GM18861 (cell line): ENCODE data around the gene HS6ST3.
A peak's percentile ranks its signal among the peaks of the same experiment; 100 is the strongest.

Experiments
- ATAC-seq: cut with Tn5 transposase; IDR thresholded peaks from one replicate; pipeline ENCODE4 v1.9.1; 2021; ENCODE audit not compliant: unreplicated experiment

Gene HS6ST3

DNA sequence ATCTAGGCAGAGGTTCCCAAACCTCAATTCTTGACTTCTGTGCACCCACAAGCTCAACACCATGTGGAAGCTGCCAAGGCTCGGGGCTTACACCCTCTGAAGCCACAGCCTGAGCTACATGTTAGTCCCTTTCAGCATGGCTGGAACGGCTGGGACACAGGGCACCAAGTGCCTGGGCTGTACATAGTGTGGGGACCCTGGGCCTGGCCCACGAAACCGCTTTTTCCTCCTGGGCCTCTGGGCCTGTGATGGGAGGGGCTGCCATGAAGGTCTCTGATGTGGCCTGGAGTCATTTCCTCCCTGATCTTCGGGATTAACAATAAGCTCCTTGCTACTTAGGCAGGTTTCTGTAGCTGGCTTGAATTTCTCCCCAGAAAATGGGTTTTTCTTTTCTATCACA lies 108.1 kb downstream of the HS6ST3 start:
- no peak for ATAC-seq

GRCh38 chr13:96199315-96199714 lies 109.4 kb downstream of the HS6ST3 start:
- no peak for ATAC-seq

- no peak for ATAC-seq
Observed at GRCh38 chr13:96200810-96201209, 110.9 kb downstream of the HS6ST3 start.

DNA sequence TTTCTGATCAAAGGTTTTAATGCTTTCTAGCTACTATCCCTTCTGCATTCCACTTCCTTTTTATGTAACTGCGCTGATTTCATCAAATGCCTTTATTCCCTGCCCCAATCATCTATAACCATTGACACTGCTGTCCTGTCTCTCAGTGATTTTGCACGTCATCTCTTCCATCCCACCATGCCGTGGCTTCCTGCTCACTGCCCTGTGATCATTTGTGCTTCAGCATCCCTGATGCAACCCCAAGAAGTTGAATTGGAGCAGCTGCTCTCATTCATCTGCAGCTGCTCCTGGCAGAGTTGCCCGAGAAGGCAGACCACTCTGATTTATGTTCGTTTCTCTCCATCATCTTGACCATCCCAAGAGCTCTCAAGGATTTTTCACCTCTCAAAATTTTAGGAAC lies 112.4 kb downstream of the HS6ST3 start:
- ATAC-seq = no peak

- ATAC-seq = no peak
Observed at GRCh38 chr13:96203471-96203870, 113.6 kb downstream of the HS6ST3 start.

DNA sequence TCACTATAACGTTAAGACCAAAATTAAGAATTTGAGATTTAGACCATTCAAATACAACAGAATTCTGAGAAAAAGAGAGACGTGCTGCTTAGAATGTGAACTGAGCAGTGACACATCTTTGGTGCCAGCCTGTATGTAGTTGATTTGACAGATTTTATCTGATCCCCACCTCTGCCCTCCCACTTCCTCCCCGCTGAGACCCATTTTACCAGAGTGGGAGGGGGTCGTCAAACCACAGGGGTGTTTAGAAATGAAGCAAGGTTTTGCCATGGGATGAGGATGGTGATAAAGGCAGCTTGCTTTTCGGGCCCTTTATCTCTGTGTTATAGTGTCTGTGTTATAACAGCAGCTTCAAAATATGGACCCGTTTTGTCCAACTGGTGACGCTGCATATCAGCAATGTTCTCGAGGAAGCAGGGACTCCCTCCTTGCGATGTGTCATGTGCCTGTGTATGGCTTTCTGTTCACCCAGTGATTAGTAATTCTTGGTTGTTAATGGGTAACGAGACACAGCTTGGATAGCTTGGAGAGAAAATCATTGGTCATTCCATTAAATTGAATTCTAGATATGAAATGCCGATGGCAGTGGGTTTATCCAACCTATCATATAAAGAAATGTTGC lies 125.0 kb downstream of the HS6ST3 start:
- ATAC-seq = no peak

GRCh38 chr13:96216543-96216942 lies 126.6 kb downstream of the HS6ST3 start:
- no peak for ATAC-seq

GRCh38 chr13:96218475-96218874 lies 128.6 kb downstream of the HS6ST3 start:
- no peak for ATAC-seq

- no peak for ATAC-seq
Observed at GRCh38 chr13:96221471-96221870, 131.6 kb downstream of the HS6ST3 start.

DNA sequence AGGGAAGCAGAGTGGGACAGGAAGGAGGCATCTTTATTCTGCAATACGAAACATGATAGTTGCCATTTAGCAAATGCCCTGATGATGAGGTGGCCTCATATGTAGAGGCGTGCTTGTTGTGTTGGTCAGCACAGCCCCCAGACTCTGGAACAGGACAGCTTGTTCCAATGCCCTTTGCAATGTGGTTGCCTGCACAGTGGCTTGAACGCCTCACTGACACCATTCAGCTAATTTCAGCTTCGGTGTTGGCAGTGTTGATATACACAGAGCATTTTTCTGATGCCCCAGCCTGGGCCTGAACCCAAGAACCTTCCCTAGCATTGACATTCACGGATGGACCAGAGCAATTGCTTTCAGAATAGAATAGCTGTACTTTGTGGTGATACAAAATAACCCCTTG lies 133.3 kb downstream of the HS6ST3 start:
- ATAC-seq = no peak

- ATAC-seq = peak; percentile 90
Observed at GRCh38 chr13:96229356-96229755, 139.4 kb downstream of the HS6ST3 start.

DNA sequence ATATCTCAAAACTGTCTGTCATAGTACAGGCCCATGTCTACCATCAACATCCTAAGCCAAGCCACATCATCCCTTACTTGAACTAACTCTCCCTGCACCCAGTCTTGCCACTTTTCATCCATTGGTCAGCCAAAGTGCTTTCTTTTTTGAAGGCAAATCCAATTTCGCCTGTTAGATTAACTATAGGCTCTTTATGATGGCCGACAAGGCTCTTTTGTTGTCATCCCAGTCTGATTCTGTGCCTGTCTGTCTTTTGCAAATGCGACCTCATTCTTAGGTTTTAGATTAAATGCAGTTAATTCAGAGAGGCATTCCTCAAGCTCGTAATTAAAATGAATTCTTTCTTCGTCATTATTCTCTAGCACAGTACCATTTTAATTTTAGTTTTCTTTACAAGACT lies 148.3 kb downstream of the HS6ST3 start:
- ATAC-seq = no peak

DNA sequence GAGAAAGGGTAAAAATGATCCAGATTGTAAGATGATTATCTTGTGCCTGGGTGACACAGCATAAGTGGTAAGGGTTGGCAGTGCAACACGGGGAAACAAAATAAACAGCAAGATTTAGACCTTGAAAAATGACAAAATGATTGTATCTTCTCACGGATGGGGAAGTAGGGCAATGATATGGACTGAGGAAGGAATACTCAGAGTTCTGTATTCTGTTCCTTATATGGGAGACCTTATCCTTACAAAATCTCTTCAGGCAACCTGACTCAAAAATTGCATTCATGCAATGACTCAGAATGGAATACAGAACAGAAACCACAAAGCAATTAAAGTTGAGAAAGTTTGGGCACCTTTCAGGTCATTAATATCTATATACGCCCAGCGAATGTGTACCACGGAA lies 149.0 kb downstream of the HS6ST3 start:
- ATAC-seq = no peak

DNA sequence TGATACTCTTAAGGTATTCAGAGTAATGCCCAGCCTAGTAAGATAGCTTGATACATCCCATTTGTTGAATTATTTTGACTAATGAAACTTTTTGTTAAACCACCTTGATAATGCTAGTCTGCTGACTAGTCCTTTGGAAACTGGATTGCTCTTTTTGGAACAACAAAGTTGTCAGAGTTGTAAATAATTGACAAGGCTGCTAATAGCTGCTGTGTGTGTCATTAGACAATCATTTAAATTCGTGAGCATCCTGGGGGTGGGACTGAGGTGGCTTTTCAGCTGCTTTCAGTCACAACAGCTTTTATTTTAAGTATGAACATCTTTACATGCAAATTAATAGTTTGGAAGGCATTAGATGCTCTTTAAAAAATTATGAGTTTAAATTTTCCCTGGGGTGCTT lies 153.5 kb downstream of the HS6ST3 start:
- ATAC-seq = no peak

- ATAC-seq = no peak
Observed at GRCh38 chr13:96248103-96248502, 158.2 kb downstream of the HS6ST3 start.

DNA sequence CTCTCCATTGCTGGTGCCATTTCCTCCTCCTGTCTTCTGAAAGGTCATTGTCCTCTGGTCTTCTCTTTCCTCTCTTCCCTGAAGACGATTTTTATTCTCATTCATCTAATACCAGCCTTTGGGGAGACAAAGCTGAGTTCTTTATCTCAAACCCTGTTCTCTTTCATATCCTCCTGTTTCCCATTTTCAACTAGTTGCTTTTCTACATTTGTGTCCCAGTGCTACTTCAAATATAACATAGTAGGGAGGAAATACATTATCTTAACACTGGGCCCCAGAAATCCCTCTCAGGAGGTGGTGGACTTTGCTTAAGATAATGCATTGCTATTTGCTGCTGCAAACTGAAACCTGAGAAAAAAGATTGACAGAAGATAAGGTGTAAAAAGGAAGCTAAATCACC lies 159.1 kb downstream of the HS6ST3 start:
- no peak for ATAC-seq

DNA sequence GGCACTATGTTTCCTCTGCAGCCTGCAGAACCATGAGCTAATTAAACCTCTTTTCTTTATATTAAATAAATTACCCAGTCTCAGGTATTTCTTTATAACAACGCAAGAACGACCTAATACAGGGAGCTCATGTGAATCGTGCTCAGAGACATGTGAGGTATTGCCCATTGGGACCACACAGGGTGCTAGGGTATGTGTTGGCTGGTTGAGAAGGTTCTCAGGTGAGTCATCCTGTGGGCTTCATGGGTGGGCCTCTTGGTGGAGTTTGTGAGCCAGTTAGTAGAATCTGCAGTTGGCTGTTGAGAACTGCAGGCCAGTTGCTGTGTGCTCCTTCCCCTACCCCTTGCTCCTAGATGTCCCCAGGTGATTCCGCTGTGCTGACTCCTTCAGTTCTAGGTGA lies 163.0 kb downstream of the HS6ST3 start:
- no peak for ATAC-seq

- ATAC-seq = no peak
Observed at GRCh38 chr13:96273196-96273595, 183.3 kb downstream of the HS6ST3 start.

DNA sequence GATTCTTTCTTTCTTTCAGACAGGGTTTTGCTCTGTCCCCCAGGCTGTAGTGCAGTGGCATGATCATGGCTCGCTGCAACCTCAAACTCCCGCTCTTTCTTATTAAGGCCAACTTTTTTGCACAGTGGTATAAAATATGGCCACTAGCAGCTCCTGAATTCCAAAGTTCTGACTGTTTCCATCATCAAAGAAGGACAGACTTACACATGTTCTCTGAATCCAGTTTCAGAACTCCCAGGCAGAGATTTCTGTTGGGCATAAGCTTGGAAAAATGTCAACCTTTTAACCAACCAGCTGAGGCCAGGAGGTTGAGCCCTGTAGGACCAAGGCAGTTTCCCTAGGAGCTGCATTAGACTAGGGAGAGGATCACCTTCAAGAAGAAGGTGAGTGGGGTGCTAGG lies 184.1 kb downstream of the HS6ST3 start:
- no peak for ATAC-seq

DNA sequence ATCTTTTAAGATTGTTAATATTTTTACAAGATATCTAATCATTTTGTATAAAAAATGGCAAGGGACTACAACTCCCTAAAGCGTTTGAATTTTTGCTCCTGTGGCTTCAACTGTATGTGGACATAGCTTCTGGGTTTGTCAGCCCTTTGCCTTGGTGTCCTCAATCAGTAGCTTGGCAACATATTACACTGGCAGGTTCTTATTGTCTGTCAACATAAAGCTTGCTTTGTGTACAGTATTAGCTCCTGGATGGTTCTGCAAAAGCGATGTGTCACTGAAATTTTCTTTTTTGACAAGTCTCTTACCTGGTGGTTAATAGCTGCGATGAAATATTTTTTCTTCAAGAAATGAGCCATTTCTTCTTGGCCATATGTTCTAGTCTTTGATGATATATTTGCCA lies 190.0 kb downstream of the HS6ST3 start:
- no peak for ATAC-seq

GRCh38 chr13:96284971-96285370 lies 195.1 kb downstream of the HS6ST3 start:
- no peak for ATAC-seq

- no peak for ATAC-seq
Observed at GRCh38 chr13:96285729-96286128, 195.8 kb downstream of the HS6ST3 start.
